MM.1S (cell line): ENCODE measurements around the gene KHSRP.

Experiments
- EZH2 ChIP-seq: fragments of 300-600 bp; sonication (generic); optimal IDR thresholded peaks from 2 replicates; pipeline ENCODE3; 2017; ENCODE audit warnings: low read depth, mild to moderate bottlenecking, antibody characterized with exemption, low read length, mixed read lengths
- TF ChIP-seq, protein P1 (sequence below): fragments of 300-600 bp; sonication (generic); IDR thresholded peaks from 2 replicates; pipeline ENCODE4 v1.5.1; 2016; ENCODE audit warnings: antibody characterized with exemption, low read length, mixed read lengths

DNA sequence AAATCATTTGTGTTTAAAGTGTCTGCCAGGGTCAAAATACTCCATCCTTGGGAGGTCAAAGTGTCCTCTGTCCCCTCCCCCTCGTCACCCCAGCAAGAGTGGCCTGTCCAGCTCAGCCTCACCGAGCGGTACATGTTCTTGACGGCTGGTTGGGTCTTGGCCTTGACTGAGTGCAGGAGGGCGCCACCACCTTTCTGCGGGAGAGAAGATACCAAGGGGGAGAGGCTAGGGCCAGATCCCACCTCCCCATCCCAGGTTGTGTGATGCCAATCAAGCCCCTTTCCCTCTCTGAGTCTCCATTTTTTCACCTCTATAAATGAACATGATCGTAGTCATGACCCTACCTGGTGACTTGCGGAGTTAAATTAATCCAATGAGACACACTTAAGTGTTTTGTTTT is 45.6 kb upstream of the KHSRP start:
- no peak for TF ChIP-seq EZH2
- TF ChIP-seq, protein P1, sequence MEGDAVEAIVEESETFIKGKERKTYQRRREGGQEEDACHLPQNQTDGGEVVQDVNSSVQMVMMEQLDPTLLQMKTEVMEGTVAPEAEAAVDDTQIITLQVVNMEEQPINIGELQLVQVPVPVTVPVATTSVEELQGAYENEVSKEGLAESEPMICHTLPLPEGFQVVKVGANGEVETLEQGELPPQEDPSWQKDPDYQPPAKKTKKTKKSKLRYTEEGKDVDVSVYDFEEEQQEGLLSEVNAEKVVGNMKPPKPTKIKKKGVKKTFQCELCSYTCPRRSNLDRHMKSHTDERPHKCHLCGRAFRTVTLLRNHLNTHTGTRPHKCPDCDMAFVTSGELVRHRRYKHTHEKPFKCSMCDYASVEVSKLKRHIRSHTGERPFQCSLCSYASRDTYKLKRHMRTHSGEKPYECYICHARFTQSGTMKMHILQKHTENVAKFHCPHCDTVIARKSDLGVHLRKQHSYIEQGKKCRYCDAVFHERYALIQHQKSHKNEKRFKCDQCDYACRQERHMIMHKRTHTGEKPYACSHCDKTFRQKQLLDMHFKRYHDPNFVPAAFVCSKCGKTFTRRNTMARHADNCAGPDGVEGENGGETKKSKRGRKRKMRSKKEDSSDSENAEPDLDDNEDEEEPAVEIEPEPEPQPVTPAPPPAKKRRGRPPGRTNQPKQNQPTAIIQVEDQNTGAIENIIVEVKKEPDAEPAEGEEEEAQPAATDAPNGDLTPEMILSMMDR = no peak
